Upper lobe of left lung (tissue), 6 donors: ENCODE measurements around the gene NXPH2. TPM values are rescaled to one million over a fixed set of nuclear protein-coding genes. Genes with fewer than 3 reads are reported as not detected.
"Not testable (repeated sequence)": the region's sequence is repeated elsewhere in the genome, so short reads cannot be mapped to it uniquely, and the experiment has no call there.

Experiments
- ATAC-seq, 2 donors: fragments of 200-7000 bp; cut with Tn5 transposase; one replicate each; pipeline ENCODE4 v1.9.1; 2022; ENCODE audit warnings: mild to moderate bottlenecking in 2 of 2, moderate library complexity in 2 of 2; ENCODE audit not compliant: low FRiP score in 2 of 2
- DNase-seq, 2 donors: peaks; one replicate each; pipeline ENCODE4 v3.0.0-alpha.2; 2019 to 2020
- H3K27ac ChIP-seq, 4 donors: fragments of 200-600 bp; sonication (generic); one replicate each; pipeline ENCODE4 v1.5.1; 2016 to 2019
- H3K27me3 ChIP-seq, 4 donors: fragments of 200-600 bp; sonication (generic); one replicate each; pipeline ENCODE4 v1.5.1; 2017 to 2019
- H3K36me3 ChIP-seq, 4 donors: fragments of 200-600 bp; sonication (generic); one replicate each; pipeline ENCODE4 v1.5.1; 2016 to 2019
- H3K4me1 ChIP-seq, 4 donors: fragments of 200-600 bp; sonication (generic); one replicate each; pipeline ENCODE4 v1.5.1; 2018 to 2019
- H3K4me3 ChIP-seq, 4 donors: fragments of 200-600 bp; sonication (generic); one replicate each; pipeline ENCODE4 v1.5.1; 2017 to 2019; ENCODE audit warnings: mild to moderate bottlenecking in 2 of 4, moderate library complexity in 1 of 4
- H3K9me3 ChIP-seq, 4 donors: fragments of 200-600 bp; sonication (generic); one replicate each; pipeline ENCODE4 v1.5.1; 2018 to 2019
- EP300 ChIP-seq, 4 donors: sonication (generic); formaldehyde crosslinking; IDR thresholded peaks; one replicate each; pipeline ENCODE4 v1.5.1; 2017; ENCODE audit warnings: antibody characterized with exemption in 4 of 4, control low read depth in 2 of 4
- POLR2A ChIP-seq, 4 donors: fragments of 450-650 bp; IDR thresholded peaks; one replicate each; pipeline ENCODE4 v1.5.1; 2016 to 2017; ENCODE audit warnings: antibody characterized with exemption in 4 of 4, mild to moderate bottlenecking in 2 of 4
- POLR2AphosphoS5 ChIP-seq, 2 donors: sonication (generic); formaldehyde crosslinking; IDR thresholded peaks; one replicate each; pipeline ENCODE4 v1.5.1; 2017; ENCODE audit warnings: antibody characterized with exemption in 2 of 2
- WGBS, 2 donors: methylation state at CpG; one replicate each; pipeline ENCODE4 v1.1.5; 2017 to 2018; 5-methylcytosine and 5-hydroxymethylcytosine counted together
- total RNA-seq, 6 donors: library from RNA; depleted of rRNA in 4 of 6; stranded (reverse); fragments of >200 nt in 4 of 6; gene quantifications; one replicate each; pipeline versions ENCODE4 v1.1.0 to v1.2.1, GENCODE V29; 2016 to 2021
- TF ChIP-seq, protein P1 (sequence below), 6 experiments: fragments of 450-650 bp in 4 of 6; fragments of 200-600 bp in 2 of 6; sonication (generic) in 2 of 6; IDR thresholded peaks; one replicate each; pipeline ENCODE4 v1.5.1; 2016 to 2019; ENCODE audit warnings: antibody characterized with exemption in 6 of 6
- donor health status: DM: no; HTN: no; CAD: no; lungs with moderate emphysema.
- donor health status: DM: no; HTN: yes; CAD: no; lungs with severe emphysema.

NXPH2 gene
- total RNA-seq, 6 donors from 2014 or later = not detected

DNA sequence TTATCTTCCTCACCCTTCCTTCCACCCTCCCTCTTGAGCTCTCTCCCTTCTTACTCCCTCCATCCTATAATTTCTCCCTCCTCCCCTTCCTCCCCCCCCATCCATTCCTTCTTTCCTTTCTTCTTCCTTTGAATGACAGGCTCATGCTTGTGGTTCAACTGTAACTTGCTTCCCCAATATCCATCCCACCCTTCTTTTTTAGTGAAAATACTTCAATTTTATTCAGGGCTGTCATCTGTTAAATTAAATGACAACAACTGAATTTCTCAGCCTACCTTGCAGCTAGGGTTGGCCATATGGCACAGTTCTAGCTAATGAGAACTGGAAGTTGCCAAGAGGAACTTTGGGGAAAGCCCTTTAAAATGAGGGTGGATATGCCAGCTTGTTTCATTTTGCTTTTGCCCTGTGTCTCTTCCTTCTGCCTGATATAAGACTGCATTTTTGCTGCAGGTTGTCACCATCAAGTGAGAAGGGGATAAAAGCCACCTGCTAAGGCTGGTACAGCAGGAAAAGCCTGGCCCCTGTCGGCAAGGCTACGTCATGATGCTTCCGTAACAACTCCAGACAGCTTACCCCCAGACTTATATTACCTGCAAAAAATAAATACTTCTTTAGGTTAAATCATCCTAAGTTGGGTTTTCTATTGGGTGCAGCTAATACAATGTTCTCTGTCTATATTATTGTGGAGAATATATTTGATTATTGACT, 121.8 kb downstream of the NXPH2 start:
- H3K9me3 ChIP-seq = no peaks in the 10 kb centered on the region
- no peak overlapping the region for H3K4me3 ChIP-seq
- no peak overlapping the region for H3K27ac ChIP-seq
- TF ChIP-seq POLR2A (IDR thresholded peaks at IDR 0.05) = no peak
- TF ChIP-seq EP300 (IDR thresholded peaks at IDR 0.05) = no peak
- TF ChIP-seq, protein P1, sequence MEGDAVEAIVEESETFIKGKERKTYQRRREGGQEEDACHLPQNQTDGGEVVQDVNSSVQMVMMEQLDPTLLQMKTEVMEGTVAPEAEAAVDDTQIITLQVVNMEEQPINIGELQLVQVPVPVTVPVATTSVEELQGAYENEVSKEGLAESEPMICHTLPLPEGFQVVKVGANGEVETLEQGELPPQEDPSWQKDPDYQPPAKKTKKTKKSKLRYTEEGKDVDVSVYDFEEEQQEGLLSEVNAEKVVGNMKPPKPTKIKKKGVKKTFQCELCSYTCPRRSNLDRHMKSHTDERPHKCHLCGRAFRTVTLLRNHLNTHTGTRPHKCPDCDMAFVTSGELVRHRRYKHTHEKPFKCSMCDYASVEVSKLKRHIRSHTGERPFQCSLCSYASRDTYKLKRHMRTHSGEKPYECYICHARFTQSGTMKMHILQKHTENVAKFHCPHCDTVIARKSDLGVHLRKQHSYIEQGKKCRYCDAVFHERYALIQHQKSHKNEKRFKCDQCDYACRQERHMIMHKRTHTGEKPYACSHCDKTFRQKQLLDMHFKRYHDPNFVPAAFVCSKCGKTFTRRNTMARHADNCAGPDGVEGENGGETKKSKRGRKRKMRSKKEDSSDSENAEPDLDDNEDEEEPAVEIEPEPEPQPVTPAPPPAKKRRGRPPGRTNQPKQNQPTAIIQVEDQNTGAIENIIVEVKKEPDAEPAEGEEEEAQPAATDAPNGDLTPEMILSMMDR (IDR thresholded peaks at IDR 0.05) = no peak
- no peak for TF ChIP-seq POLR2AphosphoS5 (IDR thresholded peaks at IDR 0.05)
- WGBS, 2 donors = 71 to 93% methylated on average over 3 of the region's 3 CpGs
- no peak for ATAC-seq
- H3K27me3 ChIP-seq = no peaks in the 10 kb centered on the region
- H3K4me1 ChIP-seq = no peaks in the 10 kb centered on the region
- DNase-seq = no peak
- no peaks in the 10 kb centered on the region for H3K36me3 ChIP-seq

DNA sequence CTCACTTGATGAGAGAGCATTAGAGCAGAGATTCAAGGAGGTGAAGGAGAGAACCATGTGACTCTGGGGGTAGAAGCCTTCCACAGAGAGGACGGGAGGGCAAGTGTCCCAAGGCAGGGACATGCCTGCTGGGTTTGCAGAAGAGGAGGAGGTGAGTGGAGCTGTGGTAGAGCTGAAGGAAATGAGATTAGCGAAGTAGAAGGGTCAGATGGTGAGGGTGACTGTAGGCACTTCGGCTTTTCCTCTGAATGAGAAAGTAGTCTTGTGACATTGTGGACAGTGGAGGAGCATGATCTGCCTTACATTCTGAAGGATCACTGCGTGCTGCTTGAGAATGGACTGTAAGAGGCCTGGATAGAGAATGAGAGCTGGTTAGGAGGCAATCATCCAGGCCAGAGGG, 126.0 kb downstream of the NXPH2 start:
- H3K27ac ChIP-seq = no peak overlapping the region
- no peak overlapping the region for H3K4me3 ChIP-seq
- H3K4me1 ChIP-seq = no peaks in the 10 kb centered on the region
- no peaks in the 10 kb centered on the region for H3K27me3 ChIP-seq
- WGBS, 2 donors = 70 to 71% methylated on average over 4 of the region's 4 CpGs
- no peak for ATAC-seq
- H3K36me3 ChIP-seq = no peaks in the 10 kb centered on the region
- no peak for TF ChIP-seq POLR2AphosphoS5 (IDR thresholded peaks at IDR 0.05)
- no peaks in the 10 kb centered on the region for H3K9me3 ChIP-seq
- DNase-seq = no peak

DNA sequence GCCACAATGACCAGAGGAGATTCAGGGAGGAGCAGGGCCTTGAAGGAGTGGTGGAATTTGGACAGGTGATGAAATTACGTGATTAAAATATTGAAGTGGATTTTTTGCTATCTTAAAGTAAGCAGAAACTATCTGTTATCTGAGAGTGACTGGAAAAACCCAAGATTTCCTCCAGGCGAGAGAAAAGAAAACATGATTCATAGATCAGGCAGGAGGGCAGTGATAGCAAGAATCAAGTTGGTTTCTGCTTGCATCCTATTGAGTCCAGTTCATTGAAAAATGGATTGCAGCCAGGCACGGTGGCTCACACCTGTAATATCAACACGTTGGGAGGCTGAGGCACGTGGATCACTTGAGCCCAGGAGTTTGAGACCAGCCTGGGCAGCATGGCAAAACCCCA, 127.8 kb downstream of the NXPH2 start:
- ATAC-seq (no peak), DNase-seq (no peak)
- Histone ChIP-seq H3K27ac (no peak overlapping the region), H3K4me3 (no peak overlapping the region), H3K27me3 (no peaks in the 10 kb centered on the region), H3K4me1 (no peaks in the 10 kb centered on the region), H3K9me3 (no peaks in the 10 kb centered on the region), H3K36me3 (no peaks in the 10 kb centered on the region)
- WGBS, 2 donors = 53 to 85% methylated on average over 5 of the region's 5 CpGs
- TF ChIP-seq, protein P1 (IDR thresholded peaks at IDR 0.05) = no peak
- TF ChIP-seq POLR2AphosphoS5 (IDR thresholded peaks at IDR 0.05) (no peak), EP300 (IDR thresholded peaks at IDR 0.05) (no peak), POLR2A (IDR thresholded peaks at IDR 0.05) (no peak)

DNA sequence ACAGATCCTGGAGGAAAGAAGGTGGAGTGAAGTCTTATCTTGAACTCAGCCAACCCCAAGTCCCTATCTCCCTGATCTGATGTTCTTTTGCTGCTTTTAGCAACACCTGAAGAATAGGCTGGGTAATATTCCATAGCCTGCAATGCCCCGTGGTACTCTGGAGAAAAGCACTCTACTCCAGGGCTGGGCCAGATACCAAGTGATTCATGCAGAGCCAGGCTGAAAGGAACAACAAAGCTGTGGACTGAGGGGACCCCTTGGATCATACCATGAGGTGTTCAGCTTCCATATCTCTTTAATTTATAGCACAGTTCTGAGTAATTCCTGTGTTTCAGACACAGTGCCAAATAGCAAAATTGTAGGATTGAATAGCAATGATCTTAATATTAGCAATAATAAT, 130.6 kb downstream of the NXPH2 start:
- TF ChIP-seq, protein P1 (IDR thresholded peaks at IDR 0.05) = no peak
- no peak for TF ChIP-seq EP300 (IDR thresholded peaks at IDR 0.05)
- no peak for TF ChIP-seq POLR2AphosphoS5 (IDR thresholded peaks at IDR 0.05)
- TF ChIP-seq POLR2A (IDR thresholded peaks at IDR 0.05) = no peak
- ATAC-seq (no peak), DNase-seq (no peak)
- H3K27ac ChIP-seq = no peak overlapping the region
- H3K27me3 ChIP-seq = no peaks in the 10 kb centered on the region
- WGBS, 2 donors = 25 to 50% methylated on average over 1 of the region's 1 CpG
- H3K4me1 ChIP-seq = no peaks in the 10 kb centered on the region
- H3K4me3 ChIP-seq = no peak overlapping the region
- H3K36me3 ChIP-seq = no peaks in the 10 kb centered on the region
- no peaks in the 10 kb centered on the region for H3K9me3 ChIP-seq

DNA sequence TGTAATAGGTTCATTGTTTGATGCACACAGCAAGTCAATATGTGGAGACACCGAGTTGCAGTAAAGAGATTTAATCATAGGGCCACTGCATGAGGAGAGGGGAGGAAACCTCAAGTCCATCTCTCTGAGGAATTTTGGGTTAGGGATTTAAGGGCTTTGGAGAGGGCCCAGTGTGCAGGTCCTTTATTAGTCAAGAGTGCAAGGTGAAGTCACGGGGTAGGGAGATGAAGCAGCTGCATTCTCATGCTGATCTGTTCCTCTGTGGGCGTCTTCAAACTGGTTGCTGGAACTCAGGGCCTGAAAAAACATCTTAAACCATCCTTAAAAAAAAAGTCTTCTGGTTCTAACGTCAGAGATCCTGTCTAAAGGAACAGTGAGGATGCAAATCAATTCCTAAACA, 131.6 kb downstream of the NXPH2 start:
- no peak for DNase-seq
- no peaks in the 10 kb centered on the region for H3K4me1 ChIP-seq
- TF ChIP-seq EP300 (IDR thresholded peaks at IDR 0.05) = no peak
- TF ChIP-seq POLR2AphosphoS5 (IDR thresholded peaks at IDR 0.05) = no peak
- TF ChIP-seq, protein P1 (IDR thresholded peaks at IDR 0.05) = no peak
- TF ChIP-seq POLR2A (IDR thresholded peaks at IDR 0.05) = no peak
- no peak for ATAC-seq
- H3K4me3 ChIP-seq = no peak overlapping the region
- 59 to 65% methylated on average over 4 of the region's 4 CpGs for WGBS, 2 donors
- H3K27me3 ChIP-seq = no peaks in the 10 kb centered on the region
- H3K27ac ChIP-seq = no peak overlapping the region
- no peaks in the 10 kb centered on the region for H3K36me3 ChIP-seq
- H3K9me3 ChIP-seq = no peaks in the 10 kb centered on the region

DNA sequence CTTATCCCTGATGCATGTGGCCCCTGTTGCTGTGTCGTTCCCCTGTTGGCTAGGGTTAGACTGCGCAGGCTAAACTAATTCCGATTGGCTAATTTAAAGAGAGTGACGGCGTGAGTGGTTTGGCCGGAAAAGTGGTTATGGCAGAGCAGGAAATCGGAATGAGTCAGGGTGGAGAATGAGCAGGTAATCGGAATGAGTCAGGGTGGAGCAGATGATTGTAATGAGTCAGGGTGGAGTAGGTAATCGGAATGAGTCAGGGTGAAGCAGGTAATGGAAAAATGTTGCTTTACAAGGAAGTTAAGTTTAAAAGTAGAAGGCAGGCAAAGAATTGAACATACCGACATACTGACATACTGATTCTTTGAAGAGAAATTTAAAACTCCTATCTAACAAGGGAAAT, 135.4 kb downstream of the NXPH2 start:
- not testable (repeated sequence) for H3K27ac ChIP-seq, H3K27me3 ChIP-seq, H3K9me3 ChIP-seq, H3K4me1 ChIP-seq, H3K4me3 ChIP-seq, ATAC-seq, DNase-seq, H3K36me3 ChIP-seq
- 93 to 95% methylated on average over 10 of the region's 10 CpGs for WGBS, 2 donors
